Stomach (tissue), 9 donors: ENCODE results near the gene ZNF358. TPM values are rescaled to one million over a fixed set of nuclear protein-coding genes. Genes with fewer than 3 reads are reported as not detected.

Source experiments
- DNase-seq, 2 donors: peaks; one replicate each; pipeline versions ENCODE4 v3.0.0 to v3.0.0-alpha.2; 2013 to 2019
- H3K27ac ChIP-seq, 5 donors: fragments of 200-600 bp in 4 of 5; sonication (generic) in 4 of 5; one replicate each; pipeline ENCODE4 v1.5.1; 2013 to 2019; ENCODE audit warnings: mild to moderate bottlenecking in 1 of 5, moderate library complexity in 1 of 5
- H3K27me3 ChIP-seq, 3 donors: fragments of 200-600 bp; sonication (generic); one replicate each; pipeline ENCODE4 v1.5.1; 2017 to 2019; ENCODE audit warnings: mixed run types in 1 of 3
- H3K36me3 ChIP-seq, 4 donors: fragments of 200-600 bp; sonication (generic); 1 replicate in 3 of 4; 2 replicates in 1 of 4; pipeline ENCODE4 v1.5.1; 2016 to 2019
- H3K4me1 ChIP-seq, 4 donors: fragments of 200-600 bp; sonication (generic); one replicate each; pipeline ENCODE4 v1.5.1; 2016 to 2019
- H3K4me3 ChIP-seq, 4 donors: fragments of 200-600 bp; sonication (generic) in 3 of 4; one replicate each; pipeline ENCODE4 v1.5.1; 2016 to 2019; ENCODE audit warnings: mild to moderate bottlenecking in 1 of 4
- H3K9me3 ChIP-seq, 4 donors: fragments of 200-600 bp; sonication (generic); one replicate each; pipeline ENCODE4 v1.5.1; 2016 to 2019
- CTCF ChIP-seq, 7 experiments: fragments of 450-650 bp in 4 of 7; fragments of 200-600 bp in 3 of 7; sonication (generic) in 3 of 7; IDR thresholded peaks; one replicate each; pipeline ENCODE4 v1.5.1; 2016 to 2019; ENCODE audit warnings: antibody characterized with exemption in 7 of 7, control low read depth in 2 of 7, mild to moderate bottlenecking in 1 of 7
- EP300 ChIP-seq: sonication (generic); formaldehyde crosslinking; IDR thresholded peaks from one replicate; pipeline ENCODE4 v1.6.1; 2017; ENCODE audit warnings: antibody characterized with exemption
- POLR2A ChIP-seq, 4 donors: fragments of 450-650 bp; IDR thresholded peaks; one replicate each; pipeline ENCODE4 v1.6.1; 2016; ENCODE audit warnings: antibody characterized with exemption in 4 of 4, control low read depth in 2 of 4, mild to moderate bottlenecking in 1 of 4, moderate library complexity in 1 of 4
- POLR2AphosphoS5 ChIP-seq, 3 donors: sonication (generic); formaldehyde crosslinking; IDR thresholded peaks; one replicate each; pipeline ENCODE4 v1.6.1; 2016; ENCODE audit warnings: antibody characterized with exemption in 3 of 3
- whole genome bisulfite sequencing, 5 donors: extraction: QIAGEN DNeasy Blood & Tissue Kit in 3 of 5; methylation state at CpG; one replicate each; pipeline versions ENCODE4 v1.1.5 to v1.1.7; 2013 to 2018; 5-methylcytosine and 5-hydroxymethylcytosine counted together
- intact Hi-C: fragments of 100-400 bp; cut with DNase I; formaldehyde crosslinking; loops from one replicate; pipeline ENCODE4 v1.15.1; 2023; ENCODE audit warnings: low total_unique reads
- polyA plus RNA-seq, 3 donors: library from polyadenylated mRNA; stranded (reverse); fragments of 200-250 nt; gene quantifications; one replicate each; pipeline ENCODE4 v1.2.3, GENCODE V29; 2013
- total RNA-seq, 5 donors: library from RNA; depleted of rRNA; stranded (reverse); fragments of >200 nt; gene quantifications; one replicate each; pipeline versions ENCODE4 v1.1.0 to v1.2.3, GENCODE V29; 2014 to 2016
- donor health status: healthy with polysubstance abuse.
- donor health status: Bipolar disorder and iron deficiency.
- donor health status: healthy.

Gene ZNF358
- total and polyA plus RNA-seq, 8 donors, result 6.2 to 304 (median 74.1) TPM

DNA sequence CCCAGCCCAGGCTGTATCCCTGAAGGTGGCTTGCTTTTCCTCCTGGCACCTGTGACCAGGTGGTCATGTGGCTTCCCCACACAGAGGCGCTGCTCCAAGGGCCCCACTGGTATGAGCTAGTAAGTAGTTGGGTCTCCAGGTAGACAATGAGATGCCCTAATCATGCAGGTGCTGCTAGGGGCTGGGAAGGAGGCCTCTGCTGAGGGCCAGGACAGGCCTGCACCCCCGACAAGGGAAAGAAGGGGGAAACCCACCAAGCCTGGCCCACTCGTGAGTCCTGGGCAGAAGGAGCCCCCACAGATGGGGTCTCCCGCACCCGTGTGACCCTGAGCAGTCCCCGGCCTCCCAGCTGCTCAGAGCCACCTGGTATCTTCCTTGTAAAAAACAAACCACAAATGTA is 40.2 kb upstream of the ZNF358 start:
- H3K27ac ChIP-seq, result no peak overlapping the region
- no peak for DNase-seq
- H3K27me3 ChIP-seq, result no peaks in the 10 kb centered on the region
- intact Hi-C loops, result no loop called here
- TF ChIP-seq CTCF (IDR thresholded peaks at IDR 0.05) (no peak), POLR2AphosphoS5 (IDR thresholded peaks at IDR 0.05) (no peak), EP300 (no peak), POLR2A (IDR thresholded peaks at IDR 0.05) (no peak)
- WGBS, 5 donors, result 44 to 91% (median 80%) methylated on average over 1 to 6 of the region's 6 CpGs
- H3K4me3 ChIP-seq, result no peak overlapping the region
- peaks cover 17 to 26% (median 24%) of the 10 kb centered on the region in 4 donors for H3K36me3 ChIP-seq
- peaks cover 0 to 11% (median 0%) of the 10 kb centered on the region in 4 donors for H3K4me1 ChIP-seq
- H3K9me3 ChIP-seq, result no peaks in the 10 kb centered on the region

DNA sequence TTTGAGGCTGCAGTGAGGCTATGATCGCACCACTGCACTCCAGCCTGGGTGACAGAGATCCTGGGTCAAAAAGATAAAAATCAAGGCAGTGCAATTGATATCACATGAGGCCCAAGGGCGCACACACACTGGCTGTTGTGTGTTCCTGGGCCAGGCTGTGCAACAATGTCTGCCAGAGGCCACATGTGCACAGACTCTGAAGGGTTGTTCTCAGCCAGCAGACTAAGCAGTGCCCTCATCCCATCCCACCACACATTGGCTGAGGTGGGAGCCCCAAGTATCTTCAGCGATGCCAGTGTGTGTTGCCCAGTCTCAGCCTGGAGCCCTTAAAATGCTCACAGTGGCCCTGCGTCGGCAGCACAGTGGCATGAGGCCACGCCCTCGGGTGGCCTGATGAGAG is 39.7 kb upstream of the ZNF358 start:
- H3K36me3 ChIP-seq, result peaks cover 11 to 21% (median 18%) of the 10 kb centered on the region in 4 donors
- no peaks in the 10 kb centered on the region for H3K9me3 ChIP-seq
- 49 to 80% (median 62%) methylated on average over 4 to 7 of the region's 7 CpGs for WGBS, 5 donors
- H3K27me3 ChIP-seq, result no peaks in the 10 kb centered on the region
- peaks cover 0 to 11% (median 0%) of the 10 kb centered on the region in 4 donors for H3K4me1 ChIP-seq
- H3K27ac ChIP-seq, result peak overlapping the region in 1 of 5 donors; percentile 10
- H3K4me3 ChIP-seq, result no peak overlapping the region
- intact Hi-C loops, result no loop called here
- TF ChIP-seq POLR2A (IDR thresholded peaks at IDR 0.05), result no peak
- no peak for TF ChIP-seq POLR2AphosphoS5 (IDR thresholded peaks at IDR 0.05)
- no peak for TF ChIP-seq EP300
- TF ChIP-seq CTCF (IDR thresholded peaks at IDR 0.05), result no peak
- DNase-seq, result no peak

- Histone ChIP-seq H3K4me1 (peaks cover 0 to 11% (median 0%) of the 10 kb centered on the region in 4 donors), H3K9me3 (no peaks in the 10 kb centered on the region), H3K4me3 (no peak overlapping the region), H3K27ac (no peak overlapping the region), H3K27me3 (no peaks in the 10 kb centered on the region), H3K36me3 (peaks cover 4 to 14% (median 11%) of the 10 kb centered on the region in 4 donors)
- WGBS, 5 donors, result 68 to 86% (median 81%) methylated on average over 6 to 35 of the region's 35 CpGs
- TF ChIP-seq POLR2A (IDR thresholded peaks at IDR 0.05), result no peak
- no peak for TF ChIP-seq EP300
- no peak for TF ChIP-seq POLR2AphosphoS5 (IDR thresholded peaks at IDR 0.05)
- no peak for TF ChIP-seq CTCF (IDR thresholded peaks at IDR 0.05)
- DNase-seq, result no peak
- intact Hi-C loops, result no loop called here
Measured at GRCh38 chr19:7476777-7477494, 39.0 kb upstream of the ZNF358 start.

DNA sequence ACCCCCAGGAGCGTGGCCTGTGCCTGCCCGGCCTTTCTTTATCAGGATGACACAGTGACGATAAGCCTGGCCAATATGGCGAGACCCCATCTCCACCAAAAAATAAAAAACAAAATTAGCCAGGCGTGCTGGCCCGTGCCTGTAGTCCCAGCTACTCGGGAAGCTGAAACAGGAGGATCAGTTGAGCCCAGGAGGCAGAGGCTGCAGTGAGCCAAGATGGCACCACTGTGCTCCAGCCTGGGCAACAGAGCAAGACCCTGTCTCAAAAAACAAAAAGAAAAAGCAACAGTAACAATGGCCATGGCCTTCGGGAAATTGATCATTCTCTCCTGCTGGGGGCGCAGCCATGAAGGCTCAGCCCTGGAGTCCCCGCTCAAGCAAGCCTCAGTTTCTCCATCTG is 38.1 kb upstream of the ZNF358 start:
- WGBS, 5 donors, result 82 to 89% (median 86%) methylated on average over 10 of the region's 10 CpGs
- Histone ChIP-seq H3K27ac (no peak overlapping the region), H3K27me3 (no peaks in the 10 kb centered on the region), H3K4me3 (no peak overlapping the region), H3K36me3 (peaks cover 0 to 5% (median 4%) of the 10 kb centered on the region in 4 donors), H3K9me3 (no peaks in the 10 kb centered on the region), H3K4me1 (peaks cover 0 to 15% (median 5%) of the 10 kb centered on the region in 4 donors)
- TF ChIP-seq POLR2AphosphoS5 (IDR thresholded peaks at IDR 0.05) (no peak), CTCF (IDR thresholded peaks at IDR 0.05) (no peak)
- intact Hi-C loops, result no loop called here
- no peak for DNase-seq
